HEK293T (cell line): ENCODE results near the gene MYADML2.
A peak's percentile ranks its signal among the peaks of the same experiment; 100 is the strongest.

Source experiments
- CTCF ChIA-PET: fragments of 350-600 bp; formaldehyde crosslinking; extraction: SDS; loops from one replicate; lab custom pipeline; 2021; ENCODE audit warnings: antibody characterized with exemption, inconsistent platforms; lab: Yijun Ruan, JAX
- POLR2A ChIA-PET: fragments of 350-600 bp; formaldehyde crosslinking; extraction: SDS; loops from one replicate; lab custom pipeline; 2020; ENCODE audit warnings: antibody characterized with exemption, inconsistent platforms; lab: Yijun Ruan, JAX
- DNase-seq: peaks from one replicate; pipeline ENCODE4 v3.0.0; 2012; ENCODE audit warnings: mixed read lengths; ENCODE audit errors: extremely low spot score
- ARNT ChIP-seq: fragments of 450-650 bp; IDR thresholded peaks from 2 replicates; pipeline ENCODE4 v1.6.1; 2017; ENCODE audit warnings: mild to moderate bottlenecking
- BHLHE40 ChIP-seq: fragments of 450-650 bp; IDR thresholded peaks from 2 replicates; pipeline ENCODE4 v1.6.1; 2016; ENCODE audit warnings: mild to moderate bottlenecking, moderate library complexity, borderline replicate concordance
- CTBP1 ChIP-seq: fragments of 450-650 bp; IDR thresholded peaks from 2 replicates; pipeline ENCODE4 v1.6.1; 2016; ENCODE audit warnings: borderline replicate concordance
- ELF4 ChIP-seq: fragments of 450-650 bp; IDR thresholded peaks from 2 replicates; pipeline ENCODE4 v1.6.1; 2017; ENCODE audit warnings: antibody characterized with exemption
- FOXA1 ChIP-seq: fragments of 450-650 bp; IDR thresholded peaks from 2 replicates; pipeline ENCODE4 v1.6.1; 2016; ENCODE audit warnings: mild to moderate bottlenecking
- FOXK2 ChIP-seq: fragments of 450-650 bp; IDR thresholded peaks from 2 replicates; pipeline ENCODE4 v1.6.1; 2016; ENCODE audit warnings: mild to moderate bottlenecking
- FOXM1 ChIP-seq: fragments of 450-650 bp; IDR thresholded peaks from 2 replicates; pipeline ENCODE4 v1.6.1; 2017; ENCODE audit warnings: mild to moderate bottlenecking, borderline replicate concordance
- HDGF ChIP-seq: fragments of 450-650 bp; IDR thresholded peaks from 2 replicates; pipeline ENCODE4 v1.6.1; 2017; ENCODE audit warnings: antibody characterized with exemption, borderline replicate concordance
- L3MBTL2 ChIP-seq: fragments of 450-650 bp; conservative IDR thresholded peaks from 2 replicates; pipeline ENCODE4 v1.6.1; 2016; ENCODE audit warnings: mild to moderate bottlenecking
- LEF1 ChIP-seq: fragments of 450-650 bp; IDR thresholded peaks from 2 replicates; pipeline ENCODE4 v1.6.1; 2017; ENCODE audit warnings: mild to moderate bottlenecking, borderline replicate concordance
- NFRKB ChIP-seq: fragments of 450-650 bp; IDR thresholded peaks from 2 replicates; pipeline ENCODE4 v1.6.1; 2016; ENCODE audit warnings: mild to moderate bottlenecking, moderate library complexity
- PKNOX1 ChIP-seq: fragments of 450-650 bp; IDR thresholded peaks from 2 replicates; pipeline ENCODE4 v1.6.1; 2016
- SP1 ChIP-seq: fragments of 450-650 bp; IDR thresholded peaks from 2 replicates; pipeline ENCODE4 v1.6.1; 2017
- SUZ12 ChIP-seq: fragments of 450-650 bp; IDR thresholded peaks from 2 replicates; pipeline ENCODE4 v1.6.1; 2016; ENCODE audit warnings: mild to moderate bottlenecking
- TARDBP ChIP-seq: fragments of 450-650 bp; IDR thresholded peaks from 2 replicates; pipeline ENCODE4 v1.6.1; 2016
- ZNF384 ChIP-seq: fragments of 450-650 bp; IDR thresholded peaks from 2 replicates; pipeline ENCODE4 v1.6.1; 2016

The MYADML2 gene

GRCh38 chr17:81898029-81898866, 48.8 kb downstream of the MYADML2 start:
- no peak for DNase-seq
- CTCF ChIA-PET, result interaction anchor here (0.6 to 0.9 kb wide), 2 partner anchors 61 to 77 kb away, joined by 3 to 4 read pairs; no protein-coding TSS in a partner anchor
- TF ChIP-seq ELF4, result no peak
- no peak for TF ChIP-seq FOXK2
- TF ChIP-seq ZNF384, result no peak
- TF ChIP-seq ARNT, result no peak
- TF ChIP-seq CTBP1, result no peak
- no peak for TF ChIP-seq FOXM1
- TF ChIP-seq PKNOX1, result no peak
- TF ChIP-seq LEF1, result no peak
- TF ChIP-seq BHLHE40, result no peak
- no peak for TF ChIP-seq TARDBP
- no peak for TF ChIP-seq L3MBTL2
- TF ChIP-seq NFRKB, result no peak
- TF ChIP-seq FOXA1, result no peak
- TF ChIP-seq HDGF, result no peak
- no peak for TF ChIP-seq SUZ12
- no peak for TF ChIP-seq SP1
- POLR2A ChIA-PET, result no interaction called here

GRCh38 chr17:81895400-81895799, 51.6 kb downstream of the MYADML2 start:
- no peak for DNase-seq
- TF ChIP-seq HDGF (no peak), ELF4 (no peak), NFRKB (no peak), ARNT (no peak), ZNF384 (no peak), FOXM1 (no peak), PKNOX1 (no peak)
- CTCF ChIA-PET, result no interaction called here
- POLR2A ChIA-PET, result no interaction called here

- ChIA-PET POLR2A (interaction anchor here (1.0 to 3.7 kb wide), 5 partner anchors 12 to 84 kb away, joined by 3 to 21 read pairs (median 7); partner anchors contain the start of gene ARHGDIA), CTCF (no interaction called here)
- no peak for TF ChIP-seq ELF4
- TF ChIP-seq ARNT, result peak; percentile 22; the same call in 1 of the 2 replicates
- DNase-seq, result no peak
Measured at GRCh38 chr17:81891303-81891552, 55.8 kb downstream of the MYADML2 start.

- POLR2A ChIA-PET, result interaction anchor here (1.8 to 3.7 kb wide), 2 partner anchors 18 to 21 kb away, joined by 10 to 21 read pairs; partner anchors contain the start of gene ARHGDIA
- CTCF ChIA-PET, result no interaction called here
- peak; percentile 38 for DNase-seq
- no peak for TF ChIP-seq SP1
- no peak for TF ChIP-seq CTBP1
- no peak for TF ChIP-seq TARDBP
- TF ChIP-seq LEF1, result no peak
- no peak for TF ChIP-seq ELF4
- TF ChIP-seq SUZ12, result no peak
- no peak for TF ChIP-seq L3MBTL2
- no peak for TF ChIP-seq FOXK2
- TF ChIP-seq PKNOX1, result no peak
- TF ChIP-seq NFRKB, result no peak
Measured at GRCh38 chr17:81890447-81891302, 56.4 kb downstream of the MYADML2 start.
